HG03095 (cell line): Measurements from ENCODE around the gene INS.
"Not testable (repeated sequence)": the region's sequence is repeated elsewhere in the genome, so short reads cannot be mapped to it uniquely, and the experiment has no call there.

Source experiments
- ATAC-seq: cut with Tn5 transposase; IDR thresholded peaks from one replicate; pipeline ENCODE4 v1.9.1; 2021; ENCODE audit warnings: moderate library complexity; ENCODE audit not compliant: unreplicated experiment

INS gene

DNA sequence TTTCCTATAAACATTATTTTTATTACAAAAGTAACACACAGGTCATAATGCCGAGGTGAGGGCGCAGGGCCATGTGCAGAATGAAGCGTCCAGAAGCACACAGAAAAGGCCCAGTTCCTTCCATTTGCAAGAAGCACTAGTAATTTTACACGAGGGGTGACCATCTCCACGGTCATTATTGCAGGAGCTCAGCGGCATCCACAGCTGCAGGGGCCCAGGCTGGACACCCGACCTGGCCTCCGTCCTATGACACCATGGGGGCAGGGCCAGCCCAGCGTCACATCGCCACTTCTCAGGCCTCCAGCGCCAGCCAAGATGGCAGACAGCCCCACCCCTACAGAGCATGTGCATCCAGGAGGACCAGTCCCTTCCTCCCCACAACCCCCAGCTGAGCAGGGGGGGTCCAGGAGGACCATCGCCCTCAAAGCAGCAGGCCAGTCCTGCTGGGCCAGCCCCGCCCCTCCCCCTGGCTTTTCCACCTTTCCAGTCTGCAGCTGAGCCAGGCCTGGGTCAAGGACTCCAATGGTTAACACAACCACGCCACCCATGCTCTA lies 25.3 kb downstream of the INS start:
- ATAC-seq, result no peak

- no peak for ATAC-seq
These were observed 25.9 kb downstream of the INS start for GRCh38 chr11:2135018-2135569.

GRCh38 chr11:2134022-2135010 lies 26.7 kb downstream of the INS start:
- ATAC-seq, result no peak

GRCh38 chr11:2133241-2134021 lies 27.6 kb downstream of the INS start:
- ATAC-seq, result no peak

- no peak for ATAC-seq
These were observed 28.2 kb downstream of the INS start for GRCh38 chr11:2132874-2133240.

DNA sequence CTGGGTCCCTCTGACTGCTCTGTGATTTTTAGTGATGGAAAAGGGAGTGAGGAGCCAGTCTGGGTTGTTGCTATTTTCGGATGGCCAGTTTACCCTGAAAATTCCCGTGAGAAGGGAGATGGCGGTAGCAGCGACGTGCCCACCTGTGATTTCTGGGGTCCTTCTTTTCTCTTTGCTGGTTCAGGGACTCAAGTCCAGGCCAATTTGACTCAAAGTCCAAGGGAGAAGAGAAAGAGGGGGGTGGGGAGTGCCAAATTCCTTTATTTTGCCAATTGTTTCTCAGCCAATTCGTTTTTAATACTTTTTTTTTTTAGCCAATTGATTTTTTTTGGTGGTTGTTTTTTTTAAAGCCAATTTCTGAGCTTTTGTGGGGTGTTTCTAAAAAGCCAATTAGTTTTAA lies 28.8 kb downstream of the INS start:
- no peak for ATAC-seq

- ATAC-seq, result no peak
These were observed 29.4 kb downstream of the INS start for GRCh38 chr11:2131371-2132236.

DNA sequence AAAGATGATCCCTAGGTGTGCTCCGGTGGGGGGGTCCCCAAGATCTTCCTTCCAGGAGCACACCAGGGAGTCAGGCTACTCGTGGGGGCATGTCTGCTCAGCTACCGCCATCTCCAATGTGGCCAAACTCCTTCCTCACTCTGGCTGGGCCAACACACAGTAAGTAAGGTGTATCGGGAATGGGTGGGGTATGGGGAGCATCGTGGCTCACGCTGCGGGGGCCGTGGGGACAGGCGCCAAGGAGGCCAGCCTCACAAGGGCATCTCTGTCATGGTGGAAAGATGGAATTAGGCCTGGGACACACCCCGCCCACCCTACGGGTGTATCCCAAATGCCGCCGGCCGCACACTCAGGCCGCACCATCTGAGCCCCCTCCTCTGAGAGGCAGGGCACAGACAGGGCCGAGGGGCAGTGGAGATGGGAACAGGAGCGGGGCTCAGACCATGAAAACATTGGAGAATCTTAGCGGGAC lies 30.1 kb downstream of the INS start:
- no peak for ATAC-seq

DNA sequence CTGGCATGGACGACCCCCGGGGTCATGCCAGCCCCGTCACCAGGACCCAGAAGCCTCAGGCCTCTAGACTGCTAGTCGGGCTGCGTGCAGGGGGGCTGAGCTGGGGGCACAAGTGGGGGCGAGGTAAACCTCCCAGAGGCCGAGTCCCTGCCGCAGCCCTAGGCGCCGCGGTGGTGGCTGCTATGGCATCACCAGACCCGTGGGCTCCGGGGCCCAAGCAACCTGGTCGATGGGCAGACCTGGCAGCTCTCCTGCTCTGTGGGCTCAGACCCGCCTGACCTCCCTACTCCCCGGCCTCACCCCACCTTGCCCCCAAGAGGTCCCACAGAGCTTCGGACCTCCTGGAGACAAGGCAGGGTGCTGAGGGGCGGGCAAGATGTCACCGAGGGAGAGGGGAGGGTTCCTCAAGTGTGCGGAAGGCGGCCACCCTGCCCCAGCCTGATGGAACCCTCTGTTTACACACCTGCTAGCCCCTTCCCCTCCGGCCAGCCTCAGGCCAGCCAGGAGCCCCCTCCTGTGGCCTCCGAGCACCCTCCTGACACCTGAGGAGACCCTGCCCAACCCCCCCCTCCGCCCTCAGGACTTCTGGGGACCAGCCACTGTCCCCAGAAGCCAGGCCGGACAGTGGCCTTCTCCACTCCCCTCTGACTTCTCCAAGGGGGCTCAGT lies 31.2 kb downstream of the INS start:
- no peak for ATAC-seq

DNA sequence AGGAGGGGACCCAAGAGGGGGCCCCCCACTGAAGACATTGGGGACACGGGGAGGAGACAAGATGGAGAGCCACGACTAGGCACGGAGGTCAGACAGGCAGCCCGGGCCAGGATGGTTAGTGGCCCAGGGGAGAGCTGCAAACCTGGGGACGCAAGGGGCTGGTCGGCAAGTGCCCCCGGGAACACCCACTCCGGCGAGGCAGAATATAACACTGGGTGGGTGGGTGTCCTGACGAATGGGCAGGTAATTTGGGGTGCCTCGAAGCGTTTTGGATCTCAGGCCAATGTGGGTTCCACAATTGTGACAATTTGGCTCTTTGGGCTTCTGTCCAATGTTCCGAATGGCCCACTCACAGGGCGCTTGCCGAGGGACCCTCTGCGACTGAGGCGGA lies 31.7 kb downstream of the INS start:
- ATAC-seq, result no peak

- no peak for ATAC-seq
These were observed 32.3 kb downstream of the INS start for GRCh38 chr11:2128511-2129307.

- no peak for ATAC-seq
These were observed 32.9 kb downstream of the INS start for GRCh38 chr11:2128130-2128510.

- ATAC-seq, result no peak
These were observed 33.4 kb downstream of the INS start for GRCh38 chr11:2127482-2128129.

GRCh38 chr11:2126520-2127085 lies 34.4 kb downstream of the INS start:
- no peak for ATAC-seq

DNA sequence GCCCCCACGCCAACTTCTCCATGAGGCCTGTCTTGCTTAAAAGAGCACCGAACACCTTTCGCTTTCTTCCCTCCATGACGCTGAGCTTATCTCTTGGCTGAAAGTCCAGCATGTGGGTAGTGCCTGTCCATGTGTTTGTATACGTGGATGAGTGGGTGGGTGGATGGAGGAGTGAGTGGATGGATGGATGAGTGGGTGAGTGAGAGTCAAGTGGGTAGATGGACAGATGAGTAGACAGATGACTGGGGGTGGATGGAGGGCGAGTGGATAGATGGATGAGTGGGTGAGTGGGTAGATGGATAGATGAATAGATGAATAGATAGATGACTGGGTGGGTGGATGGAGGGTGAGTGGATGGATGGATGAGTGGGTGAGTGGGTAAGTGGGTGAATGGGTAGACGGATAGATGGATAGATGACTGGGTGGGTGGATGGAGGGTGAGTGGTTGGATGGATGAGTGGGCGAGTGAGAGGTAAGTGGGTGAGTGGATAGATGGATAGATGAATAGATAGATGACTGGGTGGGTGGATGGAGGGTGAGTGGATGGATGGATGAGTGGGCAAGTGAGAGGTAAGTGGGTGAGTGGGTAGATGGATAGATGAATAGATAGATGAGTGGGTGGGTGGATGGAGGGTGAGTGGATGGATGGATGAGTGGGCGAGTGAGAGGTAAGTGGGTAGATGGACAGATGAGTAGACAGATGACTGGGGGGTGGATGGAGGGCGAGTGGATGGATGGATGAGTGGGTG lies 36.1 kb downstream of the INS start:
- not testable (repeated sequence) for ATAC-seq

DNA sequence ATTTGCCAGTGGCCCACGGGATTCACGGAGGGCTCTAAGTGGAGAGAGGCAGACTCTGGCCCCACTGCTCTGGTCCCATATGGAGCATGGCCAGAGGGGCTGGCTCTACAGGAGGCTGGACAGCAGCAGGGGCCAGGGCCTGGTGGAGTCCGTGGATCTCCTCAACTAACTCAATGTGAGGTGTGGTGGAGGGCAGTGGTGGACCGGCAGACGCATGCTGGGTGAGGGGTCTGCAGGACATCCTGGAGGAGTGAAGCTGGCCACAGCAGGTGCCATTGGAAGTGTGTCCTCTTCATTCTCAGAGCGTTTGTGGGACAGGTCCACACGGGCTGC lies 37.4 kb downstream of the INS start:
- ATAC-seq, result no peak

- ATAC-seq, result no peak
These were observed 37.9 kb downstream of the INS start for GRCh38 chr11:2122907-2123627.
